Limb (tissue), 2 donors: ENCODE data around the gene DELE1.
"Not testable (repeated sequence)": the region's sequence is repeated elsewhere in the genome, so short reads cannot be mapped to it uniquely, and the experiment has no call there.

ENCODE experiments used
- DNase-seq, 2 donors: peaks; one replicate each; pipeline ENCODE4 v3.0.0-alpha.2; 2016; ENCODE audit errors: extremely low spot score in 2 of 2

Gene DELE1

DNA sequence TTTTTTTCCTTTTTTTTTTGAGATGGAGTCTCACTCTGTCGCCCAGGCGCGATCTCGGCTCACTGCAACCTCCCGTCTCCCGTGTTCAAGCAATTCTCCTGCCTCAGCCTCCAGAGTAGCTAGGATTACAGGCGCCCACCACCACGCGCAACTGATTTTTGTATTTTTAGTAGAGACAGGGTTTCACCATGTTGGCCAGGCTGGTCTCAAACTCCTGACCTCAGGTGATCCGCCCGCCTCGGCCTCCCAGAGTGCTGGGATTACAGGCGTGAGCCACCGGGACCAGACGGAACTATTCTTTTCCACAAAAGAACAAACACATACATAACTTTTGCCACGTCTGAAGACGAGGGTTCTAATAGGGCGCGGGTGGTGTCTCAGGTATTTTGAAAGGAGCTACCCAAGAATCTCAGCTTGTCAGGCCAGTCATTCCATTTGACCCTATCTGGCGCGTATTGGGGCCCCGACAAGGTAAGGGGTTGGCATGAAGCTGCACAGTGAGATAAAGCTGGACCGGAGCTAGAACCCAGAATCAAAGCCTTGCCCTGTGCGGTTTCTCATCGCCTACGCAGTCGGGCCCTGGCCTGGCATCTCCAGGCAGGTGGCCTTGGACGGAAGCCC lies 734 bp upstream of the DELE1 start:
- not testable (repeated sequence) for DNase-seq

DNA sequence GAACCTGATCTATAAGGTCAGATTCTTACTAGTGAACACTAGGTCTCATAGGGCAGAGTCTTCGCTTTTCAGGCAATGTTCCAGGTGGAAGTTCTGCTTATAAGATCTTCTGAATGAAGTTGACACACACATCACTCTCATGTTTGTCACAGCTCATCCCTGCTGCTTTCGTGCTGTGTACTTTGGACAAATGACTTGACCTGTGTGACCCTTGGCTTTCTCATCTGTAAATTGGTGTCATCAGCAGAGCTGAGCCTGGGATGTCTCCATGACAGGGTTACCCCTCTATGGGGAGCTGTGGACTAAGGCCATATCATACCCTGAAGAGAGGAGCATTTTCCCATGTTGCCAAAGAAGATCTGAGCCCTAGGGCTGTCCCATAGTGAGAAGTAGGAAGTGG lies 2.8 kb downstream of the DELE1 start:
- no peak for DNase-seq

DNA sequence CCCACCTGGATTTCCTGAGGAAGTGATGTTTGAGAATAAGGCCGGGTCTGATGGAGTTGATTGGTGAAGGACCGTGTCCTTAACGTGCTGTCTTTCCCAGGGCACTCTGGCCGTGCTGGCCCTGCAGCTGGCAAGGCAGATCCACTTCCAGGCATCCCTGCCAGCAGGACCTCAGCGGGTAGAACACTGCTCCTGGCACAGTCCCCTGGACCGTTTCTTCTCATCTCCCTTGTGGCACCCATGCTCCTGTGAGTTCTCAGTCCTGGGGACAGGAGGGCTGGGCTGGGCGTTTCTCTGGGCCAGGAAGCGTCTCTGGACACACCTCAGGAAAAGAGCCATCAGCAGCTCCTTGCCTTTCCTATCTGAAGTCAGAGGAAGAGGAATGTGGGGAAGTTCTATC lies 4.4 kb downstream of the DELE1 start:
- DNase-seq = no peak

DNA sequence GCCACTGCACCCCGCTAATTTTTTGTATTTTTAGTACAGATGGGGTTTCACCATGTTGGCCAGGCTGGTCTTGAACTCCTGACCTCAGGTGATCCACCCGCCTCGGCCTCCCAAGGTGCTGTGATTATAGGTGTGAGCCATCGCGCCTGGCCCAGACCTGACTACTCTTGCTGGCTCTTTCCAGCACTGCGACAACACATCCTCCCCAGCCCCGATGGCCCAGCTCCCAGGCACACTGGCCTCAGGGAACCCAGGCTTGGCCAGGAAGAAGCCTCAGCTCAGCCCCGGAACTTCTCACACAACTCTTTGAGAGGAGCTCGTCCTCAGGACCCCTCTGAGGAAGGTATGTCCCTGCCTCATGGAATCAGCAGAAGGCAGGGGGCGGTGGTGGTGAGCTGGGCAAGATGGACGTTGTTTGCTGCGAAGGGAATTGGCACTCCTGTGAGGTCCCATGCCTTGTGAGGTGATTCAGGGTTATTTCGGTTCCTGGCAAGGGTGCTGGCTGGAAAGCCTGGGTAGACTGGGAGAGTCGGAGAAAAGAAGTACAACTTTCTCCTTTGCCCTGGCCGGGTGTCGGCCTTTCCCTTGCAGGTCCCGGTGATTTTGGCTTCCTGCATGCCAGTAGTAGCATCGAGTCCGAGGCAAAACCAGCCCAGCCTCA lies 5.9 kb downstream of the DELE1 start:
- DNase-seq = no peak

DNA sequence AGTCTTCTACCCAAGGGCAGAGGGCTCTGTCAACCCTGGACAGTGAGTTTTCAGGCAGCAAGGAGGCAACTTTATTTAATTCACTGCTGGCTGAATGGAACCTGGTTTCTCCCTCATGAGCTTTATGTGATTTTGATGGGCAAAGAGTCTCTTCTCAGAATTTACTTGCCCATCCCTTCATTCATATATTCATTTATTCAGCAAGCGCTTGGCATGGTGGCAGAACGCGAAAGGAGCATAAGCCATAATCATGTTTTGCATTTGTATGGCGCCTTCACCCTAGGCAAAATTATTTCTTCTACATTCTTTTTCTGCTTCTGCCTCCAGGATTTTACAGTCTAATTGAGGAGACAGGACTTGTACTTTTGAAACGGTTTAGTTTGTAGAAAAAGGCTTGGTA lies 8.0 kb downstream of the DELE1 start:
- DNase-seq = no peak

DNA sequence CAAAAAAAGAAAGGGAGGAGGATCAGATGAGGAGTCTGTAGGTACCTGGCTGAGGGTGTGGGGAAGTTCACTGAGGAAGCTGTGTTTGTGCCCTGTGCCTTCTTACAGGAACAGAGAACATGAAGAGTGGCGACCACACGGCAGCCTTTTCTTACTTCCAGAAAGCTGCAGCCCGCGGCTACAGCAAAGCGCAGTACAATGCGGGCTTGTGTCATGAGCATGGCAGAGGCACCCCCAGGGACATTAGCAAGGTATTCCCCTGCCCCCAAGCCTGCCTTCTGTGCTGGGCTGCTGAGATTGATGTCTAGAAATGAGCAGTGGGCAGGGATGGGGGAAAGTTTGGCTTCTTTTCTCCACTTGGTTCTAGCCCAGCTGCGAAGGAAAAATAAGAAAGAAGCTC lies 9.5 kb downstream of the DELE1 start:
- no peak for DNase-seq

DNA sequence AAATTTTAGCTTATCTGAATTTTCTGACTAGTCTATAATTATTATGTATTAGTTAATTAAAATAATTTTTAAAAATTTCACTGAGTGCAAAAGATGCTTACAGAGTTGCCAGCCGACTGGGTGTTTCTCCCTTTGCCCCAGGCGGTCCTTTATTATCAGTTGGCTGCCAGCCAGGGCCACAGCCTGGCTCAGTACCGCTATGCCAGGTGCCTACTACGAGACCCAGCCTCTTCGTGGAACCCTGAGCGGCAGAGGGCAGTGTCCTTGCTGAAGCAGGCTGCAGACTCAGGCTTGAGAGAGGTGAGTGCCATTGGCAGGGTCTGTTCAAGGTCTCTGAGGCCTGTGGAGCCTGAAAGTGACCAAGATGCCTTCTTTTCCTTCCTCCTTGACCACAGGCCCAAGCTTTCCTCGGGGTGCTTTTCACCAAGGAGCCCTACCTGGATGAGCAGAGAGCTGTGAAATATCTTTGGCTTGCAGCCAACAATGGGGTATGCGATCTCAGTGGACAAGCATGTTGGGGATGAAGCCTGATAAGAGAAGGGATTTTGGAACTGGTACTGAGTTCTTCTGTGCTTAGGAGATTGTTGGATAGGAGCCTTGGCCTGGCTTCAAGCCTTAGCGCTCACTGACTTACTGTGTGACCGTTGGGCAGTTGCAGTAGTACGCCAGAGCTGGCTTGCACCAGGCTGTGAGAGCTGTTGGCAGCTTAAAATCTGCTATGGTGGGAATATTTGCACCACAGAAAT lies 10.6 kb downstream of the DELE1 start:
- no peak for DNase-seq

DNA sequence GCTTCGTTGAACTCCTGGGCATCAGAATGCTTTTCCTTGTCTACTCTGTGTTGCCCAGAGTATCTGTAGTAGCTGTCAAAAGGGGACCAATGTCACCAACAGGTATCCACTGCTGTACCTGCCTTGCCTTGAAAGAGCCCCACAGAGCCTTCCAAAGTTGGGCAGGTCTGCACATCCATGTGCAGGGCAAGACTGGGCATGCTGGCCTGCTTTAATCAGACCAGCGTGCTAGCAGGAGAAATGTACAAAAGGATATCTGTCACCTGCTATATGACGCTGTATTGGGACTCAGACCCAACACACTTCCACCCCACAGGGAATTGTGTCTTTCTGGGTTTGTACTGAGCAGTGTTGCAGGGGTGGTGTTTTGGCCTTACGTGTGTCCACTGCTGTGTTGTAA lies 11.9 kb downstream of the DELE1 start:
- no peak for DNase-seq

DNA sequence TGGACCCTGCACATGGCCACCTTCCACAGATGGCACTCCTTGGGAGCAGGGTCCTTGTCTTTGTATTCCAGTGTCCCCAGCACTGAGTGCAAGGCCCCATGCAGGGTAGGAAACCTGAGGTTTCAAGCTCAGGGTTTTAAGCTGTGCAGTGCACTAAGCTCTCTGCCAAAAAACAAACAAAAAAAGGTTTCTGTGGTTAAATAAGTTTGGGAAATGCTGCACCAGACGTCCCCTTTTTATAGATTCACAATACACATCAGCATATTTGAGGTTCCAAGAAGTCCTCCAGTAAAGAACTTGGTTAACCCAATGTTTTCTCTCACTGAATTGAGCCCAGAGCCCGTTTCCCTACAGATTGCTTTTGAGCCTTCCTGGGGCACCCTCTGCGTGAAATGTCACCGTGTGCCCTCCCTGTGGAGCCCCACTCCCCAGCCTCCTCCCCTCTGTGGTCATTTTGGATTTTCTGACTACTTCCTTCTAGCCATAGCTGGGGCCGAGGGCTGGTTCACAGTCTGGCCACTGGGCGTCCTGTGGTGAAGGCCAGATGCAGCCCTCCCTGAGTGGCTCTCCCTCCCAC lies 17.1 kb downstream of the DELE1 start:
- no peak for DNase-seq

DNA sequence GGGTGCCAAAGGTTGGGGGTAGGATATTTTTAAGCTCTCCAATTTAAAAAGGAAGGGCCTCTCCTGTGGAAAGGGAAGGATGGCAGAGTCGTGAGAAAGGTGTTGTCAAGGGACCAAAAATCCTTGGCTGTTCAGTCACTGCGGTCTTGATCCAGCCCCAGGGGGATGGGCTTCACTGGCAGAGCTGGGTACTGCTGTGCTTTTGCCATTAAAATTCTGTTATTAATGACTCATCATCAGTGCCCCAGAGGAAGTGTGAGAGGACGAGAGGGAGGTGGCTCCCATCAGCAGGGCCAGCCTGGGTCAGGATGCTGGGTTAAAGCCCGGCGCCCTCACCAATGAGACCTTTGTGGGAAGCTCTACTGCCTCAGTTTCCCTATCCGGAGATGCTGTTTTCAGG lies 17.6 kb downstream of the DELE1 start:
- no peak for DNase-seq

DNA sequence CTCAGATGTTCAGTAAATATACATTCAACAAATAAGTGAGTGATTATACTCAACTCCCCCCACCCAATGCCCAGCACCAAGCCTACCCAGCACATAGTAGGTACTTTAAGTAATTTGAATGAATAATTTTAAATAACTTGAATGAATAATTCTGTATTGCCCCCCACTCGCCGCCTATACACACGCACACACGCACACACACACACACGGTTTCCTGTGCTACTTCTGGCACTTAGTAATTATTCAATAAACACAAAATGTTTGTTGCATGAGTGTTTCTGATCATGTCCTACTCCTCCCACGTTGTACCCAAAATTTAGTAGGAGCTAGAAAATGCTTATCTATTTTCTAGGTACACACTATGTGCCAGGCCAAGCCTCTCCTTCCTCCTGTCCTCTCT lies 18.1 kb downstream of the DELE1 start:
- DNase-seq = no peak

DNA sequence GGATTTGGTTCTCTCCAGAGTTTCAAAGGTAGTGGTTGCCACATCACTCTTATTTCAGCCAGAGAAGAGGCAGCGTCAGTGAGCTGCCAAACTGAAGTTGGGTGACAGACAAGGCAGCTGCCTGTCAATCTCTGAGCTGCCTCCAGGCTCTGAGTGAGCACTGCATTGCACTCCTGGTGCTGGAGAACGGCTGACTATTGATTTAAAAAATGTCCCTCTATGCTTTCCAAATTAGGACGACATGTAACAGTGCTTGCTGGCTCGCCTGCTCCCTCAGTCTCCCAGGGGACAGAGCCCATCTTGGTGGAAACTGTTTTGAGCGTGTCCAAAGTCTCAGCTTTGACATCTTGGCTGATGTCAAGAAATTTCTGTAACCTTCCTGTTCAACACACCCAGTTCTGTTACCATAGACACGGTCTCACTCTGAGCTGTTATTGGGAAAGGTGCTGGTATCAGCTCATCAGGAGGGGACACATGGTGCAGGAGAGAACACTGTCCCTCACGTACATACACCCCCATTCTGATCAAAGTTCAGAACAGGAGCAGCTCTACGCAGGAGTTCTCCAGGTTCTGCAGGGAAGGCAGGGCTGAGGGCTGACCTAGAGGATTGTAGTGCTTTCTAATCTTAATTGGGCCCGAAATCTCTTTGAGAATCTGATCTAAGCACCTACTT lies 18.6 kb downstream of the DELE1 start:
- no peak for DNase-seq

DNA sequence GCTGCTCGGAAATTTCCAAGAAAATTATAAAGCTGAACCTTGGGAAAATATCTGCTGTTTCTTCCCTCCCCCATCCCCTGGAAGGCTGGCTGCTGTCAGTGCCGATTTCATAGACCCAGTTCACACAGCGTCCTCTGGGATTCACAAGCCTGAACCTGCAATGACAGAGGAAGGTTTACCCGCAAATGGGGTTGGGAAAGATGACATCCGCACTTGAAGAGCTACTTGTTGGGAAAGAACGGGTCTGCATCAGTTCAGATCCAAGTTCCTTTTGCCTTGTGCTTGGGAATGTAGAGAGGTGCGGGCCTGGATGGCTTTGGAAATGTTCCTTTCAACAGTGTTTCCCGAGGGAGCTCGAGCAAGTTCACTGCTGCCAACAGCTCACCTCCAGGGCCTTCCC lies 20.4 kb downstream of the DELE1 start:
- no peak for DNase-seq

DNA sequence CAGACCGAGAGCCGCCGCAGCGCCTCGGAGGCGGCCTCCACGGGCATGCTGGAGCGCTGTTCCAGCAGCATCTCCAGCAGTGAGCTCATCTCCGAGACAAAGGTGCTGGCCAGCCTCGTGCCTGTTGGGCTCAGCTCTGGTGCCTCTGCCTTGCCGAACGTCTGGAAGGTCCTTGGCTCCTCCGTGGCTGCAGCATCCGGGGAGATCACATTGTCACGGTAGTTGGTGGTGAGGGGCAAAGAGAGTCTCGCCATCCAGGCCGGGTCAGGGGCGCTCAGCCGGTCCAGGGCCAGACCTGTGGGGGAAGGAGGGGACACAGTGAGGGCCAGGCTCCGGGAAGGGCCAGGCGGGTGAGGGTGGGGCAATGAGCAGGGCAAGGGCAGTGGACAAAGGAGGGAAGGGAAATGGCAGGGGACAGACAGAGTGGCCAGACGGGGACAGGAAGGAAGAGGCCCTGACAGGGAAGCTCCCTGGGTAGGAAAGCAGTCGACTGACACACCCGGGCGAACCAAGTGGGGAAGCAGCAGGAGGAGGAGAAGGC lies 21.9 kb downstream of the DELE1 start:
- DNase-seq = peak in 1 of 2 donors; percentile 45

DNA sequence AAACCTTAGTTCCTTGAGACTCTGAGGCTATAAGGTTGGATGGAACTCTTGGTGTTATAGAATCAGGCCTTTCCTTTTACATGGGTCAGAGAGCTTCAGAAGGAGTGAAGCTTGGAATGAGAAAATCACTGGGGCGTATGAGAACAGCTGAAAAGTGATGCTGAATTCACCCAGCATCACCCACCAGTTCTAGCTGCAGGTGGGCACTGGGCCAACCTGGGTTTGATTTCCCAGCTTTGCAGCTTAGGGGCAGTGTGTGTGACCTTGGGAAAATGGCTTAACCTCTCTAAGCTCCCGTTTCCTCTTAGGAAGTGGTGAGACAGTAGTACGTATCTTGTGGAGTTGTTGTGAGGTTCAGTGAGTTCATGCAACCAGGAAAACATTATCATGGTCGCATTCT lies 23.6 kb downstream of the DELE1 start:
- DNase-seq = no peak

DNA sequence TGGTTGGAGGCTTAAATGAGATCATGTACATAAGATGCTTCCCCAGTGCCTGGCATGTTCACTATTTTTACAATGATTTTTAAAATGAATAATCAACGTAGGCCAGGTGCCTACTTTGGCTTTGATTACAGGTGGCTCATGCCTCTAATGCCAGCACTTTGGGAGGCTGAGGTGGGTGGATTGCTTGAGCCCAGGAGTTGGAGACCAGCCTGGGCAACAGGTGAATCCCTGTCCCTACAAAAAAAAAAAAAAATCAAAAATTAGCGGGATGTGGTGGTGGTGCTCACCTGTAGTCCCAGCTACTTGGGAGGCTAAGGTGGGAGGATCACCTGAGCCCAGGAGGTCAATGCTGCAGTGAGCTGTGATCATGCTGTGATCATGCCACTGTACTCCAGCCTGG lies 25.1 kb downstream of the DELE1 start:
- DNase-seq = no peak

DNA sequence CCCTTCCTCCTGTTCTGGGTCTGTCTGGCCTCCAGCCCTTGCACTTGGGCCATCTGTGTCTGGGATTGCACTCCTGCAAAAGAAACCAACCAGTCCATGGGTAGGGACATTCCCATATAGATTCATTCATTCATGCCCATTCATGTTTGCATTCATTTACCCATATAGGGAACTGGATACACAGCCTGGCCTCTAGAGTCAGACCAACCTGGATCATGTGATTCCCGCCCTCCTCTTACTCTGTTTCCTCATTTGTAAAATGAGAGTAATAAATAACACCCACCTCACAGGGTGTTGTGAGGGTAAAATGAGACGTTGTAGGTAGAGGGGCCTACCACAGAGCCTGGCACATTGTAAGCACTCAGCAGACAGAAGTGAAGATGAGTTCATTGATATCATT lies 25.8 kb downstream of the DELE1 start:
- no peak for DNase-seq

DNA sequence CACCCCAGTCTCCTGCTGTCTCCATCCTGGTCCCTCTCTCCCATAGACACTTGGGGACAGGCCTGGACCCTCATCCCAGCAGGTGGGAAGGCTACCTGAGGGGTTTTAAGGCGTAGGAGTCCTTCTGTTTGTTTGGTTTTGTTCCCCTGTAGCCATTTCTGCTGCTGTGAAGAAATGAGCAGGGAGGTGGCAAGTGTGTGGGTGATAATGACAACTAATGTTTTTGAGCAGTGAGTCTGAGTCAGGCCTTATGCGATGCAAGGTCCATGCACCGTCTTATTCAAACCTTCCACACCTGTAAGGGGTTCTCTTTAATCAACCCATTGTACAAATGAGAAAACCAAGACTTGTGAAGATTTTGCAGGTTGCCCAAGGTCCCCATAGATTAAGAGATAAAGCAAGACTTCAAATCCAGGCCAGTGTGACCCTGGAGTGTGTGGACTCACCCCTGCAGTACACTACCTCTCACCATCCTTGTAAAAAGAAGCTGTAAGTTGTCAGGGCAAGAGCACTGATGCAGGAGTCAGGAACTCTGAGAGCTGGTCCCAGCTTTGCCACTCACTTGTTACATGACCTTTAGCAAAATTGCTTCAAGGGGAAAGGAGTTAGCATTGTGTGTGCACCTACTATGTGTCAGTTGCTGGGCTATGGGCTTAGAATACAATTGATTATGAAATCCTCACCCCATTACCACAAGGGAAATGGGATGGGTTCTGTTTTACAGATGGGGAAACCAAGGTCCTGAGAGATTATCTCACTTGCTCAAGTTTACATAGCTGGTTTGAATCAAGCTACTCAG lies 26.7 kb downstream of the DELE1 start:
- DNase-seq = no peak

DNA sequence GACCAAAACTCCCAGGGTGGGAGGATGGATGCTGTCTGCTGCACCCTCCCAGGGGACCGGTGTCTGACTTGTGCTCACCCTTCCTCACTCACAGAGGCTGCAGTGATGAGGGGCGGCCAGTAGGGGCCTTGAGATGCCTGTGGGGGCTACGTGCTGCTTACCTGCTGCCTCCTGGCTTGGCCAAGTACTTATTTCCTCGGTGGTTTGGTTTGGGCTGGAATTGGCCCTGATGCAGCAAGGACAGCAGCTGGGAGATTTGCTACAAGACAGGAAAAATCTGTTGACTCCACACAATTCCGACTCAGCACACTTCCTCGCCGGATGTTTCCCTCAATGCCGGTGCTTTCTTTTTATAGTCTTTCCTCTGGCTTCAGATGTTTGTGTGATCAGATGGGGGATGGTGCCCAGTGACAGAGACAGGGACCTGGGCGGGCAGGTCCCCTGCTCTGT lies 27.7 kb downstream of the DELE1 start:
- DNase-seq = peak in 1 of 2 donors; percentile 43

DNA sequence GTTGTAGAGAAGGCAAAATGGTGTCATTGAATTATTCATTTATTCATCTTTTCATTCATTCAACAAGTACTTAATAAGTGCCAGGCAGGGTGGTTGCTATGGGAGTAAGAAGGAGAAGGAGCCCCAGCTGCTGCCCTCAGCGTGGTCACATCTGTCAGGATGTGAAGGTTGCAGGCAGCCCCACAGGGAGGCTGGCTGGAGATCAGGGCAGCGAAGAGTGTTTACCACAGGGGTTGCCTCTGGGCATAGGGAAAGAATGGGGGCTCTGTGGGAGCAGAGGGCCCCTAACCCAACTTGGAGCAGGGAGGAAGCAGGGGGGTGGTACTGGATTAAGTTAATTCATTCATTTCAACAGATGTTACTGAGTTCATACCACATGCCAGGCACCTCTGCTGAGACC lies 28.3 kb downstream of the DELE1 start:
- no peak for DNase-seq

DNA sequence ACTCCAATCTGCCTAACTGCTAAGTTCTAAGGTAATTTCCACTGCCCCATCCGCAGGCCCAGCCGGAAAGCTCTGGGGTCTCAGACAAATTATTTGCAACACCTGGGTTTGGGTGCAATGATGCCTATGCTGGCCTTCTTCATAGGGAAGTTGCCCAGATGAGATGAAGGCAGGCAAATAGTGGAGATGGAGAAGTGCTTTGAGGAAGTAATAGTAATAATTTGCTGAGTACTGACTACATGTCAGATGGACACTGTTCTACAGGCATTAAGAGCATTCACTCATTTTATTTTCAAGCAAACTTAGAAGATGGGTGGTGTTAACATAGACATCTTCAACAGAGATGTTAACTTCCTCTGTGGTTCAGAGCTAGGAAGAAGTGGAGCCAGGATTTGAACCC lies 30.5 kb downstream of the DELE1 start:
- no peak for DNase-seq
